GM23338 (cell line): ENCODE results near the gene AGAP2.

Source experiments
- CREB1 ChIP-seq: fragments of 250-450 bp; sonication (Bioruptor Pico); IDR thresholded peaks from 2 replicates; pipeline ENCODE4 v1.5.0; 2020; ENCODE audit warnings: low read depth, mild to moderate bottlenecking, moderate library complexity
- EZH2 ChIP-seq: fragments of 200-600 bp; sonication (generic); IDR thresholded peaks from one replicate; pipeline ENCODE4 v1.8.0; 2017; ENCODE audit warnings: antibody characterized with exemption, mild to moderate bottlenecking, low read depth; ENCODE audit not compliant: unreplicated experiment
- POLR2AphosphoS5 ChIP-seq: IDR thresholded peaks from 2 replicates; pipeline ENCODE4 v1.6.1; 2016; ENCODE audit warnings: antibody characterized with exemption, low read depth
- TF ChIP-seq, protein P1 (sequence below), 2 experiments: fragments of 200-600 bp in 1 of 2; sonication (generic) in 1 of 2; conservative IDR thresholded peaks; 2 replicates each; pipeline versions ENCODE4 v1.5.1 to v1.6.1; 2016 to 2017; ENCODE audit warnings: antibody characterized with exemption in 2 of 2, low read depth in 2 of 2, mild to moderate bottlenecking in 2 of 2, moderate library complexity in 1 of 2

DNA sequence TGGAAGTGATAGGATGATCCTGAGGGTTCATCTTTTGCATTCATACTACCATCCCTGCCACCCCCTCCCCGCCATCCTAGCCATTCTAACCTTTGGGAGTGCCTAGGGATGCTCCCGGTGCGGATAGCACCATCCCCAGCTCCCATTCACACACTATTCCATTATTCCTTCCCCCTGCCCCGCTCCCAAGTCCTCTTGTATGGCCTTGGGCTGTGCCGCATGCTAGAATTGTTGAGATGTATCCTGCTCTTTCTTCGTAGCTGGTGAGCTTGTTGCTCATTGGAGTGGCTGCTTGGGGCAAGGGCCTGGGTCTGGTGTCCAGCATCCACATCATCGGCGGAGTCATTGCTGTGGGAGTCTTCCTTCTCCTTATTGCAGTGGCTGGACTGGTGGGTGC is 6.9 kb upstream of the AGAP2 start:
- no peak for TF ChIP-seq EZH2
- TF ChIP-seq, protein P1, sequence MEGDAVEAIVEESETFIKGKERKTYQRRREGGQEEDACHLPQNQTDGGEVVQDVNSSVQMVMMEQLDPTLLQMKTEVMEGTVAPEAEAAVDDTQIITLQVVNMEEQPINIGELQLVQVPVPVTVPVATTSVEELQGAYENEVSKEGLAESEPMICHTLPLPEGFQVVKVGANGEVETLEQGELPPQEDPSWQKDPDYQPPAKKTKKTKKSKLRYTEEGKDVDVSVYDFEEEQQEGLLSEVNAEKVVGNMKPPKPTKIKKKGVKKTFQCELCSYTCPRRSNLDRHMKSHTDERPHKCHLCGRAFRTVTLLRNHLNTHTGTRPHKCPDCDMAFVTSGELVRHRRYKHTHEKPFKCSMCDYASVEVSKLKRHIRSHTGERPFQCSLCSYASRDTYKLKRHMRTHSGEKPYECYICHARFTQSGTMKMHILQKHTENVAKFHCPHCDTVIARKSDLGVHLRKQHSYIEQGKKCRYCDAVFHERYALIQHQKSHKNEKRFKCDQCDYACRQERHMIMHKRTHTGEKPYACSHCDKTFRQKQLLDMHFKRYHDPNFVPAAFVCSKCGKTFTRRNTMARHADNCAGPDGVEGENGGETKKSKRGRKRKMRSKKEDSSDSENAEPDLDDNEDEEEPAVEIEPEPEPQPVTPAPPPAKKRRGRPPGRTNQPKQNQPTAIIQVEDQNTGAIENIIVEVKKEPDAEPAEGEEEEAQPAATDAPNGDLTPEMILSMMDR (conservative IDR thresholded peaks at IDR 0.05; ENCODE audit: low read depth in 2 of 2), result no peak
- TF ChIP-seq POLR2AphosphoS5, result peak; percentile 21; the same call in 1 of the 2 replicates
- no peak for TF ChIP-seq CREB1 (CRISPR knock-in tag)
